ENCODE measurements around the gene SDK1.
"Not testable (repeated sequence)": the region's sequence is repeated elsewhere in the genome, so short reads cannot be mapped to it uniquely, and the experiment has no call there.

SDK1 gene

DNA sequence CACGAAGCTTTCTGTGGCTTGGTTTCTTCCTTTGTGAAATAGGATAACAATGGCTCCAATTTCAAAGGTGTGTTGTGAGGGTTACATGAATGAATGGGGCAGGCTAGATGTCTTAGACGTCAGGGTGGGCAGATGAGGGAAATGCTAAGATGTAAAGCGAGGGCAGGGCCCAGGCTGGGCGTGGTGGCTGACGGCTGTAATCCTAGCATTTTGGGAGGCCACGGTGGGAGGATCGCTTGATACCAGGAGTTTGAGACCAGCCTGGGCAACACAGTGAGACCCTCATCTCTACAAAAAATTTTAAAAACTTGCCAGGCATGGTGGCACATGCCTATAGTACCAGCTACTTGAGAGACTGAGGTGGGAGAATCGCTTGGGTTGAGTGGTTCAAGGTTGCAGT is 773.4 kb downstream of the SDK1 start:
- DNase-seq (ENCODE audit: low read depth in 2 of 2), result no peak

- no peak for DNase-seq (ENCODE audit: low read depth in 2 of 2)
Observed at GRCh38 chr7:4074994-4075393, 773.9 kb downstream of the SDK1 start.

GRCh38 chr7:4076701-4077294 is 775.7 kb downstream of the SDK1 start:
- no peak for DNase-seq (ENCODE audit: low read depth in 2 of 2)

DNA sequence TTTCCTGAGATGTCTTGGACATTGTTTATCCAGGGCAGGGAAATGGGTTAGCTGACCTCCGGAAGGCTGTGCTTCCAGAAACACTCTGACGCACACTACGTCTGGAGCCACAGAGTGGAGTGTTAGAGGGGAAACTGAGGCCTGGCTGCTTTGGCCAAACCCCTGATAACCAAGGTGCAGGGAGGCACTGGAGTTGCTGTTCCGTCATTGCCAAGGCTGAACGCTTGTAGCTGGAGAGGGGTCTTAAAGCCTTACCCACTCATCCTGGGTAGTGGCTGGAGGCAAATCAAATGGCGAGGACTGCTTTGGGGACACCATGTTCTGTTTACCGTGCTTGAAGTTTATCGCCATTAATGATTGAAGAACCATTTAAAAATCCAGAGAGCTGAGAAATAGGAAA is 776.9 kb downstream of the SDK1 start:
- DNase-seq (ENCODE audit: low read depth in 2 of 2), result no peak

DNA sequence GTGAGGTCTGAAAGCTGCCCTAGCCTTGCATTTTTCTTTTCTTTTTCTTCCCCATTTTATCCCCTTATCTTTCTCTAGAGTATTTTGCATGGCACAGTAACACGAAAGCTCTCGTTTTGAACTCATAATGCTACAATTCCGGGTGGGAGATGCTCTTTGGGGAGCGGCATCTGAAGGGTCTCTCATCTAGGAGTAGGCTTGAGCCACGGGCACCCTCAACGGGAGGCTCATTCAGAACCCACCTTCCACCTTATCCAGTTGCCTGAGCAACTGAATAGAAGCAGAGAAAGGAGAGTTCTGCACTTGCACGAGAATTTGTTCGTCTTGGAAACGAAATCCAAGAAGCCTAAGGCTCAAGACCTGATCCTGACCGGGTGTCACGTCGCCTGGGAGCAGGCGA is 777.5 kb downstream of the SDK1 start:
- DNase-seq (ENCODE audit: low read depth in 2 of 2), result no peak

DNA sequence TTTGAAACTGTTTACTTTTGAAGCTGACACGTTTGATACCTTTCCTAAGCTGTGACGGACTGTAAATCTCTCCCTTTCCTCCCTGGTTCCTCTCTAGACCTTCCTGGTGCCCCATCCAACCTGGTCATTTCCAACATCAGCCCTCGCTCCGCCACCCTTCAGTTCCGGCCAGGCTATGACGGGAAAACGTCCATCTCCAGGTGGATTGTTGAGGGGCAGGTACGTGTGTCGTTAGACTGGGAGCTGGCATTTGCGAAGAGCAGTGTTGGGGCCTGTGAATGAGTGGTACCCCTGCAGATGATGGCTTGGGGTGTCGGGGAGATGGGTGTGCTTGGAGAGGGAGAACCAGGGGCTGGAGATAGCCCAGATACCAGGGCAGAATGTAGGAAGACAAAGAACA is 778.3 kb downstream of the SDK1 start:
- DNase-seq (ENCODE audit: low read depth in 2 of 2), result no peak

- no peak for DNase-seq (ENCODE audit: low read depth in 2 of 2)
Observed at GRCh38 chr7:4079956-4080355, 778.9 kb downstream of the SDK1 start.

DNA sequence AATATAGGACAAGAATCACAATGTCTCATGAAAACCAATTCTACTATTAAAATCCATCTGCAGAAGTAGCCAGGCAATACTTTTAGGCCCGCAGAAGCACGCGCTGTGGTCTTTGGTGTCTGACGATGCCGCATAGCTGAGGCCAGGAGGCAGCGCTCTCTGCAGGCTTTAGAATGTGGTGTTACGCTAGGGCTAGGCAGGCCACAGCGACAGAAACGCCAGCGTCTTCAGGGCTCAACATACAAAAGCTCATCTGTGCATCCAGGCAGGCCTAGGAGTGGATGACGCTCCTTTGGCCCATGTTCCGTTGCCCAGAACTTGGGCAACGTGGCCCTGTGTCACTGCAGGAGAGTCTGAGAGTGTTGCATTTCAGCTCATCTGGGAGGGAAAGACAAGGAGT is 779.9 kb downstream of the SDK1 start:
- no peak for DNase-seq (ENCODE audit: low read depth in 2 of 2)

GRCh38 chr7:4083513-4083912 is 782.5 kb downstream of the SDK1 start:
- no peak for DNase-seq (ENCODE audit: low read depth in 2 of 2)

DNA sequence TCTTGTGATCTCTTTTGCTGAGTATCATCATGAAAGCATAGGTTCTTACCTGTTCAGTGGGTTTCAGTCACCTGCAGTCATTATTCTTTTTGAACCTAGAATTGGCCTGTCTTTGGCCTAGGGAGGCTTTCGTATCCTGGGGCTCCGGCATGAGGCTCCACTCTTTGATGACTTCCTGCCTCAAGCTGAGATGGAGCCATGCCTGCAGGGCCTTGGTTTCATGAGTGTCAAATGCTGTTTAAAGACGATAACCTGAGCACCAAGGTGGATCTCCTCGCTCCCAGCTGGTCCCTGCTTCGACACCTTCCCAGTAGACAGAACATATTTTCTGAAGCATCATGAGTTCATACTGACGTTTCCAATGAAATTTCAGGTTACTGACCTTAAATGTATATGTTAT is 783.2 kb downstream of the SDK1 start:
- no peak for DNase-seq (ENCODE audit: low read depth in 2 of 2)

DNA sequence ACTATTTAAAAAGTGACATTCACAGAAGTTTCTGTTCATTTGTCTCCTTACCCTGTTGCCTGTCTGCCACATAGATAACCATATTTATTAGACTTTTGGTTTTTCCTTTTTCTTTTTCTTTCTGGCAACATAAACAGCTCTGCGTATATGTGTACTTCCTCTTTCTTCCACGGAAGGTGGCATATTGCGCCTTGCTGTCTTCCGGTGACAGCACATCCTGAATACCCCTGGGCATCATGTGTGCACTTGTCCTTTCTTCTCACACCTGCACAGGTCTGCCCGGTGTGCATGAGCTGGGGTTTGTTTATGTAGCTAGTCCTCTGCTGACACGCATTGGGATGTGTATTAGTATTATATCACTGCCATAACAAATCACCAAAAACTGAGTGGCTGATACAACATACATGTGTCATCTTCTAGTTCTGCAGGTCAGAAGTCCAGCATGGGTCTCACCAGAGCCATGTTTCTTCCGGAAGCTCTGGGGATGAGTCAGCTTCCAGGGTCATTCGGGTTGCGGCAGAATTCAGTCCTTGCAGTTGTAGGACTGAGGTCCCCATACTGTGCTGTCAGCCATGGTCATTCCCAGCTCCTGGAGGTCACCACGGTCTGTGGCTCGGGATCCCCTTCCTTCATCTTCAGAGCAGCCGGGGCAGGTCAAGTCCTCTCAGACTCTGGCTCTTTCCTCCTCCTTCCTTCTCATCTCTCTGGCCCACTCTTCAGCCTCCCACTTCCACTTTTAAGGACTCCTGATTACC is 785.1 kb downstream of the SDK1 start:
- DNase-seq (ENCODE audit: low read depth in 2 of 2), result no peak

- DNase-seq (ENCODE audit: low read depth in 2 of 2), result no peak
Observed at GRCh38 chr7:4086723-4087122, 785.7 kb downstream of the SDK1 start.

DNA sequence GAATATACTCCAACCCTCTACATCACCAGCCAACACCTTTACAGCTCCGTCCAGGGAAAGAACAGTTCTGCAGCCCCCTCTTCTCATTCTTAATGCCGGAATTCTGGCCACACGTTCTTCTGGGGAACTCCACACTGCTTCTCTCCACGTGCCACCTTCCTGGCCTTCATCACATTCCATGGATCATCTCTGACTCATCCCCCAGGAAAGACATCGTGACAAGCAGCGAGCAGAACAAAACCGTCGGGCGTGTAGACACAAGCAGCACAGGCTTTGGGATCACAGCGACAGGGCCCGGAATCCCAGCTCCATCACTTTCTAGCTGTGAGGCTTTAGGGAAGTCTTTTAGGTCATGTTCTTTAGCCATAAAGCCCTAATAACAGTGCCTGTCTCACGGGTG is 790.7 kb downstream of the SDK1 start:
- no peak for DNase-seq (ENCODE audit: low read depth in 2 of 2)

DNA sequence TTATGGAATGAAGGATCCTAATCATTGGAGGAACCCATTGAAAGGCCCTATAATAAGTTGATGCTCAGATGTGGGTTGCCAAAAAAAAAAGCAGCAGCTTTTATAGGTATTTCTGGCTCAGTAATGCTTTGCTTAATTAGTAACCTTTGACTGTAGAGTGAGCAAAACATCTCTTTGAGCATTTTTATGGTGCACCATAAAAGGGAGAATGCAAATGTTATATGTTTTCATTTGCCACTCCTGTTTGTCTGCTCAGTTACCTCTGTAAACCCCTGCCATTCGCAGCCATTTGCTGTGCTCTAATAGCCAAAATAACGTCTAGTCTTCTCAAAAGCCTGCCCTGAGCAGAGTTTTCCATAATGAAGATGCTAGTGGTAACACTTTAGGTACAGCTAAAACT is 792.0 kb downstream of the SDK1 start:
- DNase-seq (ENCODE audit: low read depth in 2 of 2), result no peak

DNA sequence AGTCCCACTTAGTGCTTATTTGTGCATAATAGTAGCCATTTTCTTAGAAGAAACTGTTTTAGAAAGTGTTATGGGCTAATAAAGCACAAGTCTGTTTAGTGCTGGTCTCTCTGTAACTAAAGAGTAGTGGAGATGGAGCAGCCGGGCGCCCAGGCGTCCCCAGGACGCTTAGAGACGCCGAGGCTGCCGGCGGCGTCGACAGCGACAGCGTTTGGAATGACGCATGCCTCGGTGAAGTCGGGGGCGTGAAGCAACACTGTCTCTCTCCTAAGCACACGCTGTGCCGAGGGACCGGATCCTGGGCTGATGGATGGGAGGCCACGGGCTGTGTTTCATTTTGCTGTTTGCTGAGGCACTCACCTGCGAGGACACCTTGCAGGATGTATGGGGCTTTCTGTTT is 792.4 kb downstream of the SDK1 start:
- no peak for DNase-seq (ENCODE audit: low read depth in 2 of 2)

GRCh38 chr7:4094158-4094557 is 793.1 kb downstream of the SDK1 start:
- DNase-seq (ENCODE audit: low read depth in 2 of 2), result not testable (repeated sequence)

- DNase-seq (ENCODE audit: low read depth in 2 of 2), result no peak
Observed at GRCh38 chr7:4097001-4097609, 796.1 kb downstream of the SDK1 start.

DNA sequence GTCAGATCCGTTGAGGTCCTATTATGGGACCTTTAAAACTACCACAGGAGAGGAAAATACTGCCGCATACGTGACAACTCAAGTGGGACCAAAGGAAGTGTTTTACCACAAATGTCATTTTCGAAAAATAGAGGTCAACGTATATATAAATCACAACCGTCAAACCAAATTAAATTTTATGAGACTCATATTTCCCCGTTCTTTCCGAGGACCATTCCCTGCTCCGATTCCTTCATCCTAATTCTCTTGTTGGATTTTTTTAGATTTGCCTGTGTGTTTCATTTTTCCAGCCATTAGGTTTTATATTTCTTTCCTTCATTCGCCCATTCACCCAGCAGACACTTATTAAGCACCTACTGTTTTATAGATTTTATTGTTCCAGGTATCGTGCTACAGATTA is 797.1 kb downstream of the SDK1 start:
- no peak for DNase-seq (ENCODE audit: low read depth in 2 of 2)

GRCh38 chr7:4099651-4100050 is 798.6 kb downstream of the SDK1 start:
- DNase-seq (ENCODE audit: low read depth in 2 of 2), result no peak

GRCh38 chr7:4100148-4100547 is 799.1 kb downstream of the SDK1 start:
- no peak for DNase-seq (ENCODE audit: low read depth in 2 of 2)

DNA sequence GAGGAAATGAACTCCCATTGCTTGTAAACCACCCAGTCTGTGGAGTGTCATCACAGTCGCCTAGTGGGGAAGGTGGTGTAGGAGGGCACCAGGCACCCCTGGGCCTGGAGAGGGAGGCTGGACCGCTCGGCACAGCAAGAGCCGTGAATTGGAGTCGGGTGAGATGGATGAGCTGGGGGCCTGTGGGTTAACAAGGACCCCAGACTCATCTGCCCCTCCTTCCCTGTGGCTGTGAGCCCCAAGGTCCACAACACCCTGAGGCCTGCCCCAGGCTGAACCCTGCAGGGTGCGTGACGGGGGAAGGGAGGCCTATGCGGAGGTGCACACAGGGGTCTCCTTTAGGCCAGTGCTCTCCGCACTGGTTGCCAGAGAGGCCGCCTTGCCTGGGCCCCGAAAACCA is 799.6 kb downstream of the SDK1 start:
- DNase-seq (ENCODE audit: low read depth in 2 of 2), result no peak

DNA sequence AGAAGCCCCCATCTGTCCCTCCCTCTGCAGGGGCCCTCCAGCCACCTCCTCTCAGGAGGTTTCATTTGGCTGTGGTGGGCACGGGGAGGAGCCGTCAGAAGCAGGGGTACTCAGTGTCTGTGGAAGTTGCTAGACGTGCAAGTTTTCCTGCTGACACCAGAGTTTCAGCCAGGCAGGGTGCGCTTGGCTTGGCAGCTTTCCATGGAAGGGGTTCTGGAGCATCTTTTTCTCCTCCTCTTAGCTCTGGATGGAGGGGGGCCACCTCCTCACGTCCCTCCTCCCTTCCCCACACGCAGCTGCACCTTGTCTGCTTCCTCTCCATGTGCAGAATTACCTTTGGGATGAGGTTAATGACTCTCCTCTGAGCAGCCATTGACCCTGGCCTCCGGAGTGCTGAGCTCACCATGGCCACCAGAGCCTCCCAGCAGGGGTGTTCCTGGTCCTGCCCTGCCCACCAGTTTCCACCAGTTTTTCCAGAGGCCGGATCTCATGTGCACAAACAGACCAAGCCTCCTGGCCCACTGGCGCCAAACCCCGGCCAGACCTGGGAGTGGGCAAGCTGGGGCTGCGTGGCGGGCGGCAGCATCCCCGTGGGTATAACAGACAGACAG is 801.3 kb downstream of the SDK1 start:
- DNase-seq (ENCODE audit: low read depth in 2 of 2), result no peak
